IMR-90 (cell line): ENCODE data around the gene SYT6.

Experiments
- CHD1 ChIP-seq: IDR thresholded peaks from 2 replicates; pipeline ENCODE4 v1.6.1; 2012; ENCODE audit warnings: low read depth, low read length, improper control_type of control experiment
- TF ChIP-seq, protein P1 (sequence below): conservative IDR thresholded peaks from 2 replicates; pipeline ENCODE4 v1.5.1; 2012; ENCODE audit warnings: mild to moderate bottlenecking, low read depth, low read length, improper control_type of control experiment

DNA sequence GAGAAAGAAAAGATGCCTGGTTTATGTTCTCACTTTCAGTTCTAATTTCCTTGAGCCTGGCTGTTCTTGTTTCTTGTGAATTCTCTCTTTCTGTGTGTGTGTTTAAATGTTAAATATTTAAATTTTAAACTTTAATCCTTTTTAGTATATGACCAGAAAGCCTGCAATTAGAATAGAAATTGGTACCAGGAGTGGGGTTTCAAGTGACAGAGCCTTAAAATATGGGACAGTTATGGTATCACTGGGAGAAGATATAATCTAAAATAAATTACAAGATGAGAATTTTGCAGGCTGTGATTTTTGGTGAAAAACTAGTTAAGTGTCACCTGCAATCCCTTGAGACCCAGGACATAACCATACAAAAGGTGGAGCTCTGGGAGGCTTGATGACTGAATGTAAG is 81.4 kb downstream of the SYT6 start:
- TF ChIP-seq, protein P1, sequence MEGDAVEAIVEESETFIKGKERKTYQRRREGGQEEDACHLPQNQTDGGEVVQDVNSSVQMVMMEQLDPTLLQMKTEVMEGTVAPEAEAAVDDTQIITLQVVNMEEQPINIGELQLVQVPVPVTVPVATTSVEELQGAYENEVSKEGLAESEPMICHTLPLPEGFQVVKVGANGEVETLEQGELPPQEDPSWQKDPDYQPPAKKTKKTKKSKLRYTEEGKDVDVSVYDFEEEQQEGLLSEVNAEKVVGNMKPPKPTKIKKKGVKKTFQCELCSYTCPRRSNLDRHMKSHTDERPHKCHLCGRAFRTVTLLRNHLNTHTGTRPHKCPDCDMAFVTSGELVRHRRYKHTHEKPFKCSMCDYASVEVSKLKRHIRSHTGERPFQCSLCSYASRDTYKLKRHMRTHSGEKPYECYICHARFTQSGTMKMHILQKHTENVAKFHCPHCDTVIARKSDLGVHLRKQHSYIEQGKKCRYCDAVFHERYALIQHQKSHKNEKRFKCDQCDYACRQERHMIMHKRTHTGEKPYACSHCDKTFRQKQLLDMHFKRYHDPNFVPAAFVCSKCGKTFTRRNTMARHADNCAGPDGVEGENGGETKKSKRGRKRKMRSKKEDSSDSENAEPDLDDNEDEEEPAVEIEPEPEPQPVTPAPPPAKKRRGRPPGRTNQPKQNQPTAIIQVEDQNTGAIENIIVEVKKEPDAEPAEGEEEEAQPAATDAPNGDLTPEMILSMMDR = no peak
- no peak for TF ChIP-seq CHD1
